Mammary microvascular endothelial cell (primary cell): Measurements from ENCODE around the gene PIP4K2C. TPM values are rescaled to one million over a fixed set of nuclear protein-coding genes. Genes with fewer than 3 reads are reported as not detected.

ENCODE experiments used
- total RNA-seq: library from RNA; depleted of rRNA; stranded (reverse); fragments of >200 nt; gene quantifications from 2 replicates; pipeline ENCODE4 v1.2.3, GENCODE V29; 2015

Gene PIP4K2C
- total RNA-seq = 4.7 and 5.6 TPM in 2 replicates

DNA sequence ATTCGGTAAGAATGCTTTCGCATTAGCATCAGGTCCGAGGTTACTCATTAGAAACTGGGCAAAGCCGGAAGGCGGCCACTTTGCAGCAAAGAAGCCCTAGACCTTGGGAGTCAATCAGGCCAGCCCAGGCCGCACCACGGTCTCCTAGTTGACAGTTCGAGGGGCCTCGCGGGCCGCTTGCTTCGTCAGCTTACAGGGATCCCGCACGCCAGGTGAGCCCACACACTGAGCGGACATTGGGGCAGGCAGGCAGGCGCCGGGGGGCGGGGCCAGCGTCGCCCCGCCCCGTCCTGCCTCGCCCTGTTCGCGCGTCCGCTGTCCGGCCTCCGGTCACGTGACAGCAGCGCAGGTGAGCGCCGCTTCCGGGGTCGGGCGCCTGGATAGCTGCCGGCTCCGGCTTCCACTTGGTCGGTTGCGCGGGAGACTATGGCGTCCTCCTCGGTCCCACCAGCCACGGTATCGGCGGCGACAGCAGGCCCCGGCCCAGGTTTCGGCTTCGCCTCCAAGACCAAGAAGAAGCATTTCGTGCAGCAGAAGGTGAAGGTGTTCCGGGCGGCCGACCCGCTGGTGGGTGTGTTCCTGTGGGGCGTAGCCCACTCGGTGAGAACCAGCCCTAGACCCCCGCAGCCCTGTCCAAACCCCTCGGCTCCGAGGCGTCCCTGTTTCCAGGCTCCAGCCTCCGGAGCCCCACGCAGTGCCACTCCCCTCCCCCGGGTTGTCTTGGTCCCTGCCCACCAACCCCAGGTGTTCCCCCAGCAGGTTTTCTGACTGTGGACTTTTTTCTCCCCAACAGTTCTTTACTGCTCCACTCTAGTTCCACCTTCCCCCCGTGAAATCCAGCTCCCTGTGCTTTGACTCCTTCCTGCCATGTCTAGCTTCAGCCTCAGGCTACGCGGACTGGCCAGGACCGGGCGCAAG, at the start of gene PIP4K2C:
Gene PIP4K2C, plus strand, starts transcription at position 329 of the 918 bp plus-strand sequence. Its CDS starts 98 bp downstream, at position 427.

DNA sequence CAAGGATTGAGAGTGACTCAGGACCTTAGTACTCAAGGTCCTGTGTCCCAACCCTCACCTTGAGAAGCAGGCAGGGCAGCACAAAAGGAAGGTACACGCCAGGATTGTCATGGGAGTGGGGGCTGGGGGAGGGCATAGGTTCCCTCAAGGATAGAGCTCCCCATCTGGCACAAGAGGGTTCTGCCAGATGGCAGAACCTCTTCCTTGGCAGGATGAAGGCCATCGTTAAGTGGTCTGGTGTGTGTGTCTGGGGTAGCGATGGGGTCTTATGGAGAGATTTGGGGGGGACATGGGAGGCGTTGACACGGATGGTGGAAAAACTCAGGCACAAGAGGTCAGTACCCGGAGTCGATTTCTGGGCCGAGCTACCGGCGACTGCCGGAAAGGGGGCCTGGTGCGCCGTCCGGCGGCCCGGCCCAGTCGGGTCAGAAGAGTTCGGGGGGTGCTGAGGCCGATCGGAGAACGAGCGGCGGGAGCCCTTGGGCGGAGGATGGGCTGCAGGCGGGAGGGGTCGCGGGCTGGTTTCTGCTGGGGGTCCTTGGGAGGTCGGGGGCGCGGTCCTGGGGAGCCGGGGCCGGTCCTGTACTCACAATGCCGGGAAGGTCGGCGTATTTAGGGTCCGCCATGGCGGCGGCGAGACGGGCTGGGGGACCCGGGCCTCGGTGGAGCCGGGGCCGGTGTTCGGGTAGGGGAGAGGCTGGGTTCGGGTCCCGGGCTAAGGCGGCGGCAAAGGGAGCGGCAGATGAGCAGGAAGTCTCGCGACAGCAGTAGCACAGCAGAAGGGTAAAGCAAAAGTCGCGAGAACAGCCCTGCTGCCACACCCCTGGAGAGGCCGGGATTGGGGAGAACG, 44.3 kb upstream of the PIP4K2C start, which contains the start of gene DCTN2:
Gene DCTN2, minus strand, starts transcription at position 755 of the 850 bp plus-strand sequence. Its CDS starts 129 bp downstream, at position 626.

DNA sequence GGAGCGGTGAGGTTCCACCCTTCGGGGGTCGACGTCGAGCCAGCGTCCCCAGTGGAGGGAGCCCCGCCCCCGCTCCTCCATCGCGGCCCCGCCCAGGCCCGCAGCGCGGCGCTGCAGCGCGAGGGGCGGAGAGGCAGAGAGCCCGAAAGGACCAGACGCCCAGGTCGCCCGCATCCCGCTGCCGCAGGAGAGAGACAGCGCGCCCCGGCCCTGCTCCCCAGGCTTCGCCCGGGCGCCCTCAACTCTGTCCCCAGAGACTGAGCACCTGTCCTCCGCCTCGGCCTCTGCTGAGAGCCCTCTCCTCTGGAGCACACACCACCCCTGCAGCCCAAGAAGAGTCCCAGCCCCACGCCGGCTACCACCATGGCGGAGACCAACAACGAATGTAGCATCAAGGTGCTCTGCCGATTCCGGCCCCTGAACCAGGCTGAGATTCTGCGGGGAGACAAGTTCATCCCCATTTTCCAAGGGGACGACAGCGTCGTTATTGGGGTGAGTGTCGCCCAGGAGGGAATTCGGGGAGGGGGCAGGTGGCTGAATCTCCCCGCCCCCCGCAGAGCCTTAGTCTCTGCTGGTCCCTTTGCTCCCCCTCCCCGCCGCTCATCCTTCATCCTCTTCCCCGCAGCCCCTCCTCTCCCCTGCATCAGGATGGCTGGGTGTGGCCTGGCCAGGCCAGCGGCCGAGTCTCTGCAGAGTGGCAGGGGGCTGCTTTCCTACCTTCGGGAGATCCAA, 40.9 kb upstream of the PIP4K2C start, which contains the start of gene KIF5A:
Gene KIF5A, plus strand, starts transcription at position 136 of the 732 bp plus-strand sequence. Its CDS starts 228 bp downstream, at position 364.

DNA sequence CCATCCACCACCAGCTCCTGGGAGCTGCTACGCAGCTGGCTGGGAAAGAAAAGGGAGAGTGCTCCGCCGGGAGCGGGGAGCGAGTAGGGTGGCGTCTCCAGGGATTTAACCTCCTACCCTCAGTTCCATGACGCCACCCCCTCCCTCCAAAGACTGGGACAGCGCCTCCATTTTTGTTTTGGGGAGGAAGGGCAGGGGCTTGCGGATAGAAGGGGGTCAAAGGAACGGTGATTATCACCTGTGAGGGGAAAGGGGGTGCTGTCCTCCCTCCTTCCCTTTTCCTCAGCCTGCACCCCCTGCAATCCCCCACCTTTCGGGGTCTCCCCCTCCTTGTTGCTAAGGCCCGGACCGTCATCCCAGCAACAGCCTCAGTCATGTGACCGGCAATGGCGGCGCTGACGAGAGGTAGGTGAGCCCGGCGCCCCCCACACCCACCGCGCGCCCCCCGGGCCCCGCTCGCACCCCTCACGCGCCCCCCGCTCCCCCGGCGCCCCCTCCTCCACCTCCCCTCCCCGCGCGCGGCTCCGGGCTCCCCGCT, 13.5 kb downstream of the PIP4K2C start, which contains the start of gene DTX3:
Gene DTX3, plus strand, starts transcription at position 371 of the 538 bp plus-strand sequence. CDS start 1,694 bp downstream, outside the sequence.

DNA sequence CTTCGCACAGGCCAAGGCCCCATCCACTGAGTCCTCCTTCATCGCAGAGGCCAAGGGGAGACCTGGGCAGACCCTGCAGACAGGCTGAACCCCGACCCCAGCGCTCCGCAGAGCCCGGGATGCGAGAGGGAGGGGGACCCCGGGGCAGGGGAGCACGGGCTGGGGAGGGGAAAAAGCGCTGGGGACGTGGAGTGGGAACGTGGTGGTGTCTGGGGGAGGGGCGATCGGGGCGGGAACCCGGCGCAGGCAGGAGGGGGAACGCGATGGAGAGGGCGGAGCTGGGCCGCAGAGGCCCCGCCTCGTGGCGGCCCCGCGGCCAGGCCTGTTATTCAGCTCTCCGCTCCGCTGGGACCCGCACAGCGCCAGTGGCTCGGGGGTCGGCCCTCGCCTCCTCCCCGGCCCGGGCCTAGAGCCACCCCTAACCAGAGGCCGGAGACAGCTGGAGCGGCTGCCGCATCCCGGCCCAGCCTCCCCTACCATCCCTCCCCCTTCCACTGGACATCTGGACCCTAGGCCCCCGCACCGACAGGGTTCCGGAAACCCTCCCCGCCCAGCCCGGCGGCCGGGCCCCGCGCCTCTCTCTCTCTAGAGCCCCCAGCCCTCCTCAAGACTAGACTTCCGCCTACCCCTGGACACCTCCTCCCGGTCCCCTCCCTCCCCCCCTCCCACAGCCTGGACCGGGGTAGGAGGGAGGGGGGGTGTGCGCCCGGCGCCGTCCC, 20.3 kb downstream of the PIP4K2C start, which contains the start of gene ARHGEF25:
Gene ARHGEF25, plus strand, starts transcription at position 328 of the 719 bp plus-strand sequence. CDS start 460 bp downstream, outside the sequence.

DNA sequence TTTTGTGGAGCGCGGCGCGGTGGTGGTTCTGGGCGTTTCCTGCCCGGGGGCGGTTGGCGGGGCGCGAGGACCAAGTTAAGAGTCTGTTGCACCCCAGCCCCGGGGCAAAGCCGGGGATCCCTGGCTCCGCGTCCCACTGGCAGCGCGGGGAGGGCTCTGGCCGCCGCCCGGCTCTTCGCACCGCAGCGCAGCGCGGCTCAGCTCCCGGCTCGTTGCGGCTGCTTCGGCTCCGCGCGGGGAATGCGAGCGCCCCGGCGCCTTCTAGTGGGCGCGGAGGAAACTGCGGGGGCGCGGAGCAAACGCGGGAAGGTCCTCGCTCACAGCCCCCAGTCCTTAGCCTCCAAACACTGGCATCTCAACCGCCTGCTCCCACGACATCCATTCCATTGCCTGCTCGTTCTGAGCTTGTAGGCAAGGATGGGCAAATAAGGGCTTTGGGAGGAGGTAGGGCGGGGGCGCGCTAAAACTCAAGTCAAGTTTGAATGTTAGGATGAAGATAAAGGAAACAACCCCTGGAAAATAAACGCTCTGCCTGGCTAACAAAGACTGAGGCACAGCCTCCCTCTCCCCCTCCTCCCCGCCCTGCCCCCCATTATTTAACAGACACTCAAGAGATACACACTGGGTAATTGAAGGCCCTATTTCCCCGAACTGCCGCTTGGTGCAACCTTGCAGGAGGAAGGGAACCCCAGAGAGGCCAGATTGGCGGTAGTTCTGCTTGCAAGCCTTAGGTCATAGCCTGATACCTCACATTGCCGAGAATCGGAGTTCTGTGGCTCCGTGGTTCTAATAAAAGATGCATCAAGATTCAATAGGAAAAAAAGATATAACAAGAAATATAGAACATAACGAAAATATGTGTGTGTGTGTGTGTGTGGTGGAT, 42.2 kb downstream of the PIP4K2C start, which contains the start of gene B4GALNT1:
Gene B4GALNT1, minus strand, starts transcription at position 244 of the 883 bp plus-strand sequence. CDS start 1,069 bp downstream, outside the sequence.

Other genes starting within 250 kb of the PIP4K2C start
- 9.6 TPM in 2 replicates for gene R3HDM2, start 160.1 kb upstream of the PIP4K2C start, total RNA-seq
- gene INHBC, start 156.4 kb upstream of the PIP4K2C start, total RNA-seq = not detected in 2 replicates
- gene INHBE, start 135.9 kb upstream of the PIP4K2C start, total RNA-seq = 0.05 TPM in 1 of 2 replicates, not detected in the other
- not detected in 2 replicates for gene GLI1, start 131.4 kb upstream of the PIP4K2C start, total RNA-seq
- gene ARHGAP9, start 111.3 kb upstream of the PIP4K2C start, total RNA-seq = not detected in 2 replicates
- 101 and 103 TPM in 2 replicates for gene MARS1, start 103.1 kb upstream of the PIP4K2C start, total RNA-seq
- 12.1 and 15.1 TPM in 2 replicates for gene DDIT3, start 70.7 kb upstream of the PIP4K2C start, total RNA-seq
- gene MBD6, start 68.4 kb upstream of the PIP4K2C start, total RNA-seq = 5.1 and 10.9 TPM in 2 replicates
- 196 and 201 TPM in 2 replicates for gene DCTN2, start 44.0 kb upstream of the PIP4K2C start, total RNA-seq
- gene KIF5A, start 41.1 kb upstream of the PIP4K2C start, total RNA-seq = 0.07 TPM in 1 of 2 replicates, not detected in the other
- gene DTX3, start 13.6 kb downstream of the PIP4K2C start, total RNA-seq = 0.40 and 2.0 TPM in 2 replicates
- gene ARHGEF25, start 20.2 kb downstream of the PIP4K2C start, total RNA-seq = 0.07 and 0.15 TPM in 2 replicates
- 0.13 TPM in 1 of 2 replicates, not detected in the other for gene B4GALNT1, start 42.0 kb downstream of the PIP4K2C start, total RNA-seq
- 185 and 229 TPM in 2 replicates for gene OS9, start 102.9 kb downstream of the PIP4K2C start, total RNA-seq
- 0.07 and 0.25 TPM in 2 replicates for gene AGAP2, start 147.6 kb downstream of the PIP4K2C start, total RNA-seq
- gene TSPAN31, start 153.8 kb downstream of the PIP4K2C start, total RNA-seq = 42.6 and 44.3 TPM in 2 replicates
- 235 and 265 TPM in 2 replicates for gene CDK4, start 161.1 kb downstream of the PIP4K2C start, total RNA-seq
- 1.3 and 2.8 TPM in 2 replicates for gene MARCHF9, start 163.9 kb downstream of the PIP4K2C start, total RNA-seq
- 0.53 and 1.6 TPM in 2 replicates for gene CYP27B1, start 175.9 kb downstream of the PIP4K2C start, total RNA-seq
- gene METTL1, start 180.9 kb downstream of the PIP4K2C start, total RNA-seq = 10.6 and 16.2 TPM in 2 replicates
- gene EEF1AKMT3, start 181.4 kb downstream of the PIP4K2C start, total RNA-seq = 5.0 and 5.1 TPM in 2 replicates
- 25.4 and 35.1 TPM in 2 replicates for gene TSFM, start 191.6 kb downstream of the PIP4K2C start, total RNA-seq
- gene AVIL, start 227.5 kb downstream of the PIP4K2C start, total RNA-seq = 0.05 and 0.27 TPM in 2 replicates